H1 (cell line): ENCODE data around the gene CHRNA5. TPM values are rescaled to one million over a fixed set of nuclear protein-coding genes. Genes with fewer than 3 reads are reported as not detected.

Experiments used
- CTCF ChIA-PET: fragments of 300-600 bp; sonication (Branson Sonifier 250); formaldehyde crosslinking; loops from one replicate; lab custom pipeline; 2021; ENCODE audit not compliant: partially characterized antibody; lab: Charles Lee
- POLR2A ChIA-PET: fragments of 300-600 bp; sonication (Branson Sonifier 250); formaldehyde crosslinking; loops from one replicate; lab custom pipeline; 2021; ENCODE audit warnings: inconsistent platforms; ENCODE audit not compliant: partially characterized antibody; lab: Charles Lee
- DNase-seq, 2 experiments: peaks; one replicate each; pipeline versions ENCODE4 v3.0.0 to v3.0.0-alpha.2; 2010 to 2022; ENCODE audit warnings: low spot score in 2 of 2, low read depth in 1 of 2, mixed read lengths in 1 of 2
- FAIRE-seq: peaks from 2 replicates; lab custom pipeline; 2011; peaks lifted over from hg19 to GRCh38; lab: Jason Lieb, UNC
- H2AFZ ChIP-seq: 2 replicates; pipeline ENCODE4 v1.8.1; 2012; ENCODE audit warnings: low read length, inconsistent platforms
- H2AK5ac ChIP-seq: 2 replicates; pipeline ENCODE4 v1.6.1; 2013; ENCODE audit warnings: low read depth, low read length
- H2BK120ac ChIP-seq: replicated peaks from 2 replicates; pipeline ENCODE3; 2013; ENCODE audit warnings: low read depth, low read length, inconsistent platforms
- H2BK12ac ChIP-seq: 2 replicates; pipeline ENCODE4 v1.6.1; 2013; ENCODE audit warnings: low read depth, low read length
- H2BK15ac ChIP-seq: 2 replicates; pipeline ENCODE4 v1.6.1; 2013; ENCODE audit warnings: low read length
- H2BK20ac ChIP-seq: 2 replicates; pipeline ENCODE4 v1.6.1; 2013; ENCODE audit warnings: low read length
- H2BK5ac ChIP-seq: 2 replicates; pipeline ENCODE4 v1.6.1; 2013; ENCODE audit warnings: low read depth, low read length
- H3K14ac ChIP-seq: 2 replicates; pipeline ENCODE4 v1.6.1; 2013; ENCODE audit warnings: inconsistent platforms; ENCODE audit not compliant: insufficient read length
- H3K18ac ChIP-seq: 2 replicates; pipeline ENCODE4 v1.6.1; 2013; ENCODE audit warnings: low read length; ENCODE audit errors: extremely low read depth
- H3K23ac ChIP-seq: 2 replicates; pipeline ENCODE4 v1.6.1; 2013; ENCODE audit warnings: inconsistent platforms; ENCODE audit not compliant: insufficient read length
- H3K23me2 ChIP-seq: 2 replicates; pipeline ENCODE4 v1.6.1; 2013; ENCODE audit warnings: low read depth, low read length
- H3K27ac ChIP-seq: 2 replicates; pipeline ENCODE4 v1.6.1; 2011; ENCODE audit warnings: low read depth, low read length, inconsistent platforms
- H3K27me3 ChIP-seq, 4 experiments: replicated peaks in 1 of 4; 1 replicate in 1 of 4; 2 replicates in 3 of 4; pipeline versions ENCODE4 v1.6.1 to v1.8.1; 2011 to 2013; ENCODE audit warnings: low read length in 3 of 4, mild to moderate bottlenecking in 3 of 4, inconsistent platforms in 2 of 4, mixed read lengths in 2 of 4, moderate library complexity in 1 of 4; ENCODE audit not compliant: control insufficient read depth in 3 of 4, insufficient read depth in 3 of 4; ENCODE audit errors: extremely low read depth in 1 of 4
- H3K36me3 ChIP-seq, 4 experiments: 2 replicates each; pipeline versions ENCODE4 v1.6.1 to v1.8.1; 2011 to 2013; ENCODE audit warnings: mild to moderate bottlenecking in 4 of 4, low read length in 3 of 4, moderate library complexity in 2 of 4, control low read depth in 1 of 4, inconsistent platforms in 1 of 4; ENCODE audit not compliant: insufficient read depth in 4 of 4, control insufficient read depth in 2 of 4
- H3K4ac ChIP-seq: replicated peaks from 2 replicates; pipeline ENCODE3; 2013; ENCODE audit warnings: low read length, low read depth, mixed read lengths, inconsistent platforms; ENCODE audit not compliant: insufficient read length
- H3K4me1 ChIP-seq, 4 experiments: replicated peaks in 1 of 4; 1 replicate in 1 of 4; 2 replicates in 3 of 4; pipeline versions ENCODE4 v1.6.1 to v1.8.1; 2011 to 2013; ENCODE audit warnings: low read length in 3 of 4, inconsistent platforms in 2 of 4, mixed read lengths in 1 of 4; ENCODE audit not compliant: insufficient read depth in 4 of 4, control insufficient read depth in 3 of 4
- H3K4me2 ChIP-seq, 2 experiments: 2 replicates each; pipeline versions ENCODE4 v1.6.1 to v1.8.1; 2011 to 2013; ENCODE audit warnings: low read depth in 2 of 2, low read length in 2 of 2, control low read depth in 1 of 2, inconsistent platforms in 1 of 2, mild to moderate bottlenecking in 1 of 2; ENCODE audit not compliant: insufficient read depth in 1 of 2
- H3K4me3 ChIP-seq, 4 experiments: fragments of 200-600, 300-600 bp in 1 of 4; sonication (generic), shearing (Covaris generic), sonication (Bioruptor Twin) in 1 of 4; 2 replicates each; pipeline versions ENCODE4 v1.5.1 to v1.8.1; 2011 to 2016; ENCODE audit warnings: low read length in 4 of 4, low read depth in 3 of 4, control low read depth in 2 of 4, inconsistent platforms in 2 of 4, mild to moderate bottlenecking in 2 of 4, mixed read lengths in 1 of 4, moderate library complexity in 1 of 4; ENCODE audit not compliant: insufficient read depth in 2 of 4; ENCODE audit errors: extremely low read depth in 1 of 4
- H3K56ac ChIP-seq: replicated peaks from 2 replicates; pipeline ENCODE3; 2013; ENCODE audit warnings: low read depth, mild to moderate bottlenecking, mixed read lengths, low read length, inconsistent platforms; ENCODE audit not compliant: insufficient read length
- H3K79me1 ChIP-seq: 2 replicates; pipeline ENCODE4 v1.6.1; 2013; ENCODE audit warnings: low read depth, low read length, control low read depth
- H3K79me2 ChIP-seq, 2 experiments: 2 replicates each; pipeline versions ENCODE4 v1.6.1 to v1.8.1; 2012 to 2013; ENCODE audit warnings: low read length in 2 of 2, mild to moderate bottlenecking in 2 of 2, inconsistent platforms in 1 of 2; ENCODE audit not compliant: insufficient read depth in 2 of 2, control insufficient read depth in 1 of 2
- H3K9ac ChIP-seq, 4 experiments: replicated peaks in 1 of 4; 1 replicate in 1 of 4; 2 replicates in 3 of 4; pipeline versions ENCODE4 v1.6.1 to v1.8.1; 2011 to 2013; ENCODE audit warnings: low read depth in 3 of 4, low read length in 3 of 4, control low read depth in 2 of 4, mild to moderate bottlenecking in 2 of 4, moderate library complexity in 2 of 4, inconsistent platforms in 1 of 4; ENCODE audit errors: extremely low read depth in 1 of 4
- H3K9me3 ChIP-seq, 2 experiments: 2 replicates each; pipeline versions ENCODE4 v1.6.1 to v1.8.1; 2012 to 2013; ENCODE audit warnings: mild to moderate bottlenecking in 2 of 2, moderate library complexity in 2 of 2, control low read depth in 1 of 2, inconsistent platforms in 1 of 2, low read depth in 1 of 2, low read length in 1 of 2, mixed read lengths in 1 of 2; ENCODE audit not compliant: insufficient read depth in 2 of 2
- H4K20me1 ChIP-seq, 2 experiments: replicated peaks in 1 of 2; 2 replicates each; pipeline versions ENCODE3 to v1.8.1; 2011 to 2013; ENCODE audit warnings: inconsistent platforms in 2 of 2, low read length in 2 of 2, mild to moderate bottlenecking in 1 of 2; ENCODE audit not compliant: insufficient read depth in 2 of 2, control insufficient read depth in 1 of 2
- H4K5ac ChIP-seq: 2 replicates; pipeline ENCODE4 v1.6.1; 2013; ENCODE audit warnings: low read length, low read depth, mixed read lengths, inconsistent platforms; ENCODE audit not compliant: insufficient read length
- H4K8ac ChIP-seq: 2 replicates; pipeline ENCODE4 v1.8.0; 2013; ENCODE audit warnings: mild to moderate bottlenecking, moderate library complexity, low read length, inconsistent platforms; ENCODE audit not compliant: insufficient read depth; ENCODE audit errors: extremely low read depth
- H4K91ac ChIP-seq: replicated peaks from 2 replicates; pipeline ENCODE3; 2013; ENCODE audit warnings: low read length, mixed read lengths, inconsistent platforms; ENCODE audit not compliant: insufficient read length
- CBX8 ChIP-seq: fragments of 300-800, 300-1000 bp; sonication (generic); IDR thresholded peaks from 2 replicates; pipeline ENCODE4 v1.7.1; 2016; ENCODE audit warnings: low read depth, low read length, borderline replicate concordance
- CHD1 ChIP-seq: IDR thresholded peaks from 2 replicates; pipeline ENCODE4 v1.6.1; 2012; ENCODE audit warnings: low read depth, low read length, improper control_type of control experiment
- CHD2 ChIP-seq: IDR thresholded peaks from 2 replicates; pipeline ENCODE4 v1.6.1; 2012; ENCODE audit warnings: low read length, improper control_type of control experiment
- GTF2F1 ChIP-seq: IDR thresholded peaks from 2 replicates; pipeline ENCODE4 v1.6.1; 2012; ENCODE audit warnings: low read depth, low read length, improper control_type of control experiment, borderline replicate concordance
- HDAC6 ChIP-seq: IDR thresholded peaks from one replicate; pipeline ENCODE4 v1.7.1; 2012; ENCODE audit warnings: low read depth, mild to moderate bottlenecking, inconsistent platforms, low read length, moderate library complexity
- JUN ChIP-seq: IDR thresholded peaks from 2 replicates; pipeline ENCODE4 v1.6.1; 2011; ENCODE audit warnings: low read depth, mild to moderate bottlenecking, improper control_type of control experiment, low read length
- TEAD4 ChIP-seq: IDR thresholded peaks from 2 replicates; pipeline ENCODE4 v1.6.1; 2012; ENCODE audit warnings: low read depth, low read length, inconsistent platforms, mixed read lengths
- WGBS, 2 experiments: shearing (Covaris generic) in 1 of 2; methylation state at CpG; one replicate each; pipeline versions ENCODE4 v1.1.6 to v1.1.7; 2013 to 2015; ENCODE audit warnings: low lambda C conversion rate in 2 of 2, mixed read lengths in 2 of 2, inconsistent platforms in 1 of 2, low coverage in 1 of 2, missing lambda C conversion rate in 1 of 2; ENCODE audit not compliant: insufficient replicate concordance in 2 of 2, insufficient coverage in 1 of 2, insufficient read length in 1 of 2; ENCODE audit errors: extremely low coverage in 1 of 2, missing lambda C conversion rate in 1 of 2; 5-methylcytosine and 5-hydroxymethylcytosine counted together
- polyA plus RNA-seq, 7 experiments: library from polyadenylated mRNA; depleted of rRNA in 3 of 7; stranded (reverse) in 5 of 7; unstranded in 2 of 7; fragments of >200 nt in 5 of 7; fragments of 200-250 nt in 2 of 7; gene quantifications; 1 replicate in 5 of 7; 2 replicates in 1 of 7; 4 replicates in 1 of 7; pipeline versions ENCODE4 v1.2.1 to v1.2.3, GENCODE V29; 2011 to 2013; ENCODE audit warnings: missing spikeins in 2 of 7, mixed read lengths in 2 of 7
- total RNA-seq: library from RNA; stranded (reverse); fragmentation: NEBNext Ultra II Directional; extraction: Animal tissue kit (Norgen Biotek cat#: 25700); gene quantifications from 2 replicates; pipeline ENCODE4 v1.2.1, GENCODE V29; 2021

CHRNA5 gene
- total and polyA plus RNA-seq, 2 of the 8 experiments (the other 6 are each of a cell fraction or from before 2014, with no cell fraction given): 13.5 to 31.4 TPM

- FAIRE-seq: no peak
- Histone ChIP-seq H3K79me2 (no peaks in the 10 kb centered on the region), H3K9me3 (no peaks in the 10 kb centered on the region), H4K91ac (no peak overlapping the region), H2BK5ac (no peak overlapping the region), H2AFZ (no peak overlapping the region), H3K4me2 (no peak overlapping the region), H3K9ac (no peak overlapping the region), H2BK12ac (no peak overlapping the region), H2BK120ac (no peak overlapping the region), H3K14ac (no peak overlapping the region), H3K27ac (no peak overlapping the region), H3K23me2 (no peaks in the 10 kb centered on the region), H2BK15ac (no peak overlapping the region), H4K5ac (no peak overlapping the region), H2BK20ac (no peak overlapping the region), H3K4me3 (no peak overlapping the region), H4K20me1 (no peaks in the 10 kb centered on the region), H3K27me3 (peaks cover 0 to 5% (median 3%) of the 10 kb centered on the region in 4 experiments; a peak in 5 of 7 replicates), H3K36me3 (no peaks in the 10 kb centered on the region), H3K23ac (no peak overlapping the region), H4K8ac (no peak overlapping the region), H3K4ac (no peak overlapping the region), H3K56ac (no peak overlapping the region), H2AK5ac (no peak overlapping the region), H3K79me1 (no peaks in the 10 kb centered on the region), H3K4me1 (no peaks in the 10 kb centered on the region), H3K18ac (no peak overlapping the region)
- POLR2A ChIA-PET: no interaction called here
- DNase-seq: no peak
- WGBS, 2 experiments: 86% methylated on average over 3 of the region's 3 CpGs; no CpG with 5 or more reads in 1 of the 2 experiments
- CTCF ChIA-PET: interaction anchor here (1.4 to 2.6 kb wide), 3 partner anchors 28 to 305 kb away, joined by 3 to 8 read pairs (median 3); no protein-coding TSS in a partner anchor
- TF ChIP-seq JUN: no peak
- TF ChIP-seq CHD1: no peak
- no peak for TF ChIP-seq CBX8
- no peak for TF ChIP-seq HDAC6
- no peak for TF ChIP-seq TEAD4
- no peak for TF ChIP-seq CHD2
- no peak for TF ChIP-seq GTF2F1
Measured at GRCh38 chr15:78614021-78614420, 48.7 kb downstream of the CHRNA5 start.
